ENCODE data around the gene CTNNA3.

- TF ChIP-seq CTCF (IDR thresholded peaks at IDR 0.05) (no peak), POLR2AphosphoS5 (IDR thresholded peaks at IDR 0.05) (no peak), EP300 (IDR thresholded peaks at IDR 0.05; ENCODE audit: low read depth) (no peak), POLR2A (IDR thresholded peaks at IDR 0.05) (no peak)
These were observed 426.2 kb downstream of the CTNNA3 start for GRCh38 chr10:67269828-67270227.
